Natural killer cell (primary cell): ENCODE measurements around the gene PBLD. TPM values are rescaled to one million over a fixed set of nuclear protein-coding genes. Genes with fewer than 3 reads are reported as not detected.

Experiments
- ATAC-seq, 3 donors: fragments of 150-1000 bp in 2 of 3; fragments of 200-7000 bp in 1 of 3; cut with Tn5 transposase; 1 replicate in 1 of 3; 2 replicates in 2 of 3; pipeline ENCODE4 v1.10.0; 2021; ENCODE audit warnings: mild to moderate bottlenecking in 2 of 3, moderate library complexity in 2 of 3
- DNase-seq, 2 donors: peaks; one replicate each; pipeline versions ENCODE4 v3.0.0 to v3.0.0-alpha.2; 2013 to 2021; ENCODE audit warnings: mixed read lengths in 1 of 2
- H3K27ac ChIP-seq: one replicate; pipeline ENCODE4 v1.5.1; 2013; ENCODE audit warnings: mild to moderate bottlenecking, low read length
- H3K27me3 ChIP-seq: one replicate; pipeline ENCODE4 v1.6.1; 2013; ENCODE audit warnings: low read length; ENCODE audit not compliant: control insufficient read depth, insufficient read depth
- H3K36me3 ChIP-seq: one replicate; pipeline ENCODE4 v1.6.1; 2013; ENCODE audit warnings: low read length; ENCODE audit not compliant: control insufficient read depth, insufficient read depth
- H3K4me1 ChIP-seq: one replicate; pipeline ENCODE4 v1.6.1; 2013; ENCODE audit warnings: low read length; ENCODE audit not compliant: control insufficient read depth, insufficient read depth
- H3K4me3 ChIP-seq: one replicate; pipeline ENCODE4 v1.5.1; 2013; ENCODE audit warnings: low read length
- H3K9me3 ChIP-seq: one replicate; pipeline ENCODE4 v1.6.1; 2013; ENCODE audit warnings: low read length; ENCODE audit not compliant: control insufficient read depth, insufficient read depth
- H3K27ac Mint-ChIP-seq, 2 donors: one replicate each; pipeline ENCODE4 v1.8.0; 2022; ENCODE audit warnings: mild to moderate bottlenecking in 2 of 2, mixed read lengths in 2 of 2, moderate library complexity in 1 of 2
- H3K27me3 Mint-ChIP-seq, 2 donors: one replicate each; pipeline ENCODE4 v1.8.0; 2022; ENCODE audit warnings: low read depth in 2 of 2, mixed read lengths in 2 of 2
- H3K36me3 Mint-ChIP-seq: one replicate; pipeline ENCODE4 v1.8.0; 2022; ENCODE audit warnings: mixed read lengths
- H3K4me1 Mint-ChIP-seq, 2 donors: one replicate each; pipeline ENCODE4 v1.8.0; 2022; ENCODE audit warnings: mixed read lengths in 2 of 2
- H3K4me3 Mint-ChIP-seq: one replicate; pipeline ENCODE4 v1.8.0; 2022; ENCODE audit warnings: mild to moderate bottlenecking, moderate library complexity, mixed read lengths
- H3K9me3 Mint-ChIP-seq, 2 donors: one replicate each; pipeline ENCODE4 v1.8.0; 2022; ENCODE audit warnings: mixed read lengths in 2 of 2
- WGBS: methylation state at CpG from one replicate; pipeline ENCODE4 v1.1.7; 2013; ENCODE audit warnings: missing lambda C conversion rate; ENCODE audit not compliant: insufficient coverage; 5-methylcytosine and 5-hydroxymethylcytosine counted together
- intact Hi-C: fragments of 100-400 bp; cut with micrococcal nuclease; formaldehyde crosslinking; loops from one replicate; pipeline ENCODE4 v1.14.2; 2022
- total RNA-seq, 4 donors: library from RNA; stranded (reverse); fragments of 120-200 nt in 1 of 4; gene quantifications; one replicate each; pipeline versions ENCODE4 v1.2.3 to v1.2.4, GENCODE V29; 2013 to 2022
- TF ChIP-seq, protein P1 (sequence below): fragments of 200-600 bp; IDR thresholded peaks from one replicate; pipeline ENCODE4 v1.8.0; 2022; ENCODE audit warnings: antibody characterized with exemption

The PBLD gene
- total RNA-seq, 3 donors from 2014 or later (not counting 1 experiment from before 2014, with no cell fraction given), result 1.4 to 2.1 (median 1.4) TPM

DNA sequence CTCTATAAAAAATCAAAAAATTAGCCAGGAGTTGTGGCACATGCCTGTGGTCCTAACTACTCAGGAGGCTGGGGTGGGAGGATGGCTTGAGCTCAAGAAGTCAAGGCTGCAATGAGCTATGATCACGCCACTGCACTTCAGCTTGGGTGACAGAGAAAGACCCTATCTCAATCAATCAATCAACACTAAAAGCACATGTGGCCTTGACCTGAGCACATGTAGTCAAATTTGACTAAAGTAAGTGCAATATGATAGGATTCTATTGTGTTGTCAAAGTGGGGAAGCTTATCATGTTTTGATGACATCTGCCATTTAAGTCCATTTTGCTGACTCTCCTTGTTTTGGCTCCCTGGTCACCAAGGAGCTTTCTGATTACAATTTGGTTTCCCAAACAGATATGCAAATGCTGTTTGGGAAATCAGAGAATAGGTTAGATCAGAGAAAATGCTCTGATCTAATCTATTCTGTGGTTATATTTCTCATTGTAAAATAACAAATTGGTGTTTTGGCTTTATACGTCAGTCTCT lies 57.1 kb downstream of the PBLD start:
- intact Hi-C loops, result no loop called here
- no peak overlapping the region for H3K27ac Mint-ChIP-seq
- H3K4me3 Mint-ChIP-seq, result no peak overlapping the region
- no peaks in the 10 kb centered on the region for H3K36me3 Mint-ChIP-seq
- ATAC-seq (no peak), DNase-seq (no peak)
- Histone ChIP-seq H3K36me3 (no peaks in the 10 kb centered on the region), H3K4me3 (no peak overlapping the region), H3K27me3 (no peaks in the 10 kb centered on the region), H3K27ac (no peak overlapping the region), H3K4me1 (peaks cover 6% of the 10 kb centered on the region), H3K9me3 (peaks cover 8% of the 10 kb centered on the region)
- no peaks in the 10 kb centered on the region for H3K9me3 Mint-ChIP-seq
- peaks cover 0 to 9% of the 10 kb centered on the region in 2 donors for H3K27me3 Mint-ChIP-seq
- WGBS, result 85% methylated on average over 2 of the region's 2 CpGs
- TF ChIP-seq, protein P1, sequence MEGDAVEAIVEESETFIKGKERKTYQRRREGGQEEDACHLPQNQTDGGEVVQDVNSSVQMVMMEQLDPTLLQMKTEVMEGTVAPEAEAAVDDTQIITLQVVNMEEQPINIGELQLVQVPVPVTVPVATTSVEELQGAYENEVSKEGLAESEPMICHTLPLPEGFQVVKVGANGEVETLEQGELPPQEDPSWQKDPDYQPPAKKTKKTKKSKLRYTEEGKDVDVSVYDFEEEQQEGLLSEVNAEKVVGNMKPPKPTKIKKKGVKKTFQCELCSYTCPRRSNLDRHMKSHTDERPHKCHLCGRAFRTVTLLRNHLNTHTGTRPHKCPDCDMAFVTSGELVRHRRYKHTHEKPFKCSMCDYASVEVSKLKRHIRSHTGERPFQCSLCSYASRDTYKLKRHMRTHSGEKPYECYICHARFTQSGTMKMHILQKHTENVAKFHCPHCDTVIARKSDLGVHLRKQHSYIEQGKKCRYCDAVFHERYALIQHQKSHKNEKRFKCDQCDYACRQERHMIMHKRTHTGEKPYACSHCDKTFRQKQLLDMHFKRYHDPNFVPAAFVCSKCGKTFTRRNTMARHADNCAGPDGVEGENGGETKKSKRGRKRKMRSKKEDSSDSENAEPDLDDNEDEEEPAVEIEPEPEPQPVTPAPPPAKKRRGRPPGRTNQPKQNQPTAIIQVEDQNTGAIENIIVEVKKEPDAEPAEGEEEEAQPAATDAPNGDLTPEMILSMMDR, result no peak
- peaks cover 9 to 12% of the 10 kb centered on the region in 2 donors for H3K4me1 Mint-ChIP-seq

DNA sequence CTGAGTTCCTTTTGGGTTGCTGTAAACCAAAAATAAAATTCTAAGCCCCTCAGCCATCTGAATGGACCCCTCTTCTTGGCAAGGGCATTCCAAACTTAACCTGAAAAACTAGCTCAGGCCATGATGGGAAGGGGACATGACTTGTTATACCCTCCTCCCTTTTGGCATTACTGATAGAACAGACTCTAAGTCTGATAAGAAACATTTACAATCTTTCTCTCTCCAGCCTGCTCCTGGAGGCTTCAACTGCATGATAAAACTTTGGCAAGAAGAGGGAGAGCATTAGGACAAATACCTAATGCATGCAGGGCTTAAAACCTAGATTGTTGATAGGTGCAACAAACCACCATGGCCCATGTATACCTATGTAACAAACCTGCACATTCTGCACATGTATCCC lies 59.9 kb downstream of the PBLD start:
- ATAC-seq (no peak), DNase-seq (no peak)
- H3K4me1 ChIP-seq, result peaks cover 6% of the 10 kb centered on the region
- no peak overlapping the region for H3K27ac ChIP-seq
- Mint-ChIP-seq H3K4me3 (no peak overlapping the region), H3K27me3 (peaks cover 2 to 27% of the 10 kb centered on the region in 2 donors), H3K4me1 (peaks cover 9 to 12% of the 10 kb centered on the region in 2 donors), H3K9me3 (no peaks in the 10 kb centered on the region), H3K36me3 (no peaks in the 10 kb centered on the region), H3K27ac (no peak overlapping the region)
- H3K27me3 ChIP-seq, result no peaks in the 10 kb centered on the region
- peaks cover 4% of the 10 kb centered on the region for H3K9me3 ChIP-seq
- TF ChIP-seq, protein P1, result no peak
- intact Hi-C loops, result no loop called here
- H3K4me3 ChIP-seq, result no peak overlapping the region
- H3K36me3 ChIP-seq, result no peaks in the 10 kb centered on the region

DNA sequence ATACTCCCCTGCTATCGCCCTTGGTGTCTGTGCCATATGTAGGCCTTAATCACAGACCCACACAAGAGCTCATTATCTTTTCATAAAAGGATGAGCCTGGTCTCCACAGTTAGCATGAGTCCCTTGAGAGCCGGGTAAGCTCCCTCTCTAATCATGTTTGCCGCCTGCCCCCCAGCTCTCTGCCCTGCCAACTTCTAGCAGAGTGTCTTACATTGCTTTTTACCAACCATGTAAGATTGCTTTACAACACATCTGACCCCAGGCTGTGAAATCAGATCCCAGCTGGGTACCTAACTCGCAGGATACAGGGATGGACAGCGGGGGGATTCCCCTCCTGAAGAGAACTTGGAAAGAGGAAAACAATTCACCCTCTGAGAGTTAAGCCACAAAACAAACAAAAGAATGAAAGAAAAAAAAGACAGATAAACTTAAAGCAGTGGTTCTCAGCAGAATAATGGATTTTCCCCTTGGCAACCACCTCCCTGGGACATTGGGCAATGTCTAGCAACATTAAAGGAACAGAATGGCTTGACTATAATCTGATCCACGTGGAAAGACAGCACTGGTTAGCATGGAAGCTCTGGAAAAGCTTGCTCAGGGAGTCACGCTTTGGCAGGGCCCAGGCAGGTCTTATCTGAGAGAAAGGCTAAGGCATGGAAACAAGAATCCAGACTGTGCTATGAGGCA lies 61.4 kb downstream of the PBLD start:
- Histone ChIP-seq H3K4me1 (peaks cover 3% of the 10 kb centered on the region), H3K27ac (no peak overlapping the region), H3K4me3 (no peak overlapping the region), H3K27me3 (no peaks in the 10 kb centered on the region), H3K9me3 (no peaks in the 10 kb centered on the region), H3K36me3 (no peaks in the 10 kb centered on the region)
- Mint-ChIP-seq H3K27me3 (peaks cover 2 to 30% of the 10 kb centered on the region in 2 donors), H3K9me3 (no peaks in the 10 kb centered on the region), H3K27ac (no peak overlapping the region), H3K36me3 (no peaks in the 10 kb centered on the region), H3K4me1 (peaks cover 5 to 6% of the 10 kb centered on the region in 2 donors), H3K4me3 (no peak overlapping the region)
- no peak for ATAC-seq
- DNase-seq, result no peak
- TF ChIP-seq, protein P1, result no peak
- 84% methylated on average over 7 of the region's 7 CpGs for WGBS
- intact Hi-C loops, result no loop called here
